ENCODE data around the gene ATF5.

DNA sequence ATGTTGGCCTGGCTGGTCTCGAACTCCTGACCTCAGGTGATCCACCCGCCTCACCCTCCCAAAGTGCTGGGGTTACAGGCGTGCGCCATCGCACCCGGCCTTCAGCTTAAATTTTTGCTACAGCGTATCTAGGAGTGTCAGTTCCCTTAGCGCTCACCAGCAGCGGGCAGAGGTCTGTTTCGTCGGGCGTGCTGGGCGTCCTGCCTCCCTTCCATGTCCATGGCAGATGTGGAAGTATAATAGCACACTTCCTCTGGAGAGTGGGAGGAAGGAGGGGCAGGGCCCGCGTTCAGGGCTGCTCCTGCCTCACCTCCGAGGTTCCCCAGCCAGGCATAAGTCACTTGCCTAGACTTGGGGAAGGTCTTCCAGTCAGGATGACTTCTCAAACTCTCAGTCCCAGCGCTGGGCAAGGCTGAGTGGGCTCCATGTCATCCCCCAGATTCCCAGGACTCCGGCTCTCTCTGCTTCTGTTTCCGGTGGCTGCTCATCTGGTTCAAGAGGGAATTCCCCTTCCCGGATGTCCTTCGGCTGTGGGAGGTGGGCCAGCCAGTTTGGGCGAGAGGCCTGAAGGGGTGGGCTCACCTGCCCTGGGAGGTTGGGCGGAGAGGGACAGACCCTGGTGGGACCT is 41.9 kb upstream of the ATF5 start:
- TF ChIP-seq ZNF24 (IDR thresholded peaks at IDR 0.05), result no peak
- TF ChIP-seq, protein P1, sequence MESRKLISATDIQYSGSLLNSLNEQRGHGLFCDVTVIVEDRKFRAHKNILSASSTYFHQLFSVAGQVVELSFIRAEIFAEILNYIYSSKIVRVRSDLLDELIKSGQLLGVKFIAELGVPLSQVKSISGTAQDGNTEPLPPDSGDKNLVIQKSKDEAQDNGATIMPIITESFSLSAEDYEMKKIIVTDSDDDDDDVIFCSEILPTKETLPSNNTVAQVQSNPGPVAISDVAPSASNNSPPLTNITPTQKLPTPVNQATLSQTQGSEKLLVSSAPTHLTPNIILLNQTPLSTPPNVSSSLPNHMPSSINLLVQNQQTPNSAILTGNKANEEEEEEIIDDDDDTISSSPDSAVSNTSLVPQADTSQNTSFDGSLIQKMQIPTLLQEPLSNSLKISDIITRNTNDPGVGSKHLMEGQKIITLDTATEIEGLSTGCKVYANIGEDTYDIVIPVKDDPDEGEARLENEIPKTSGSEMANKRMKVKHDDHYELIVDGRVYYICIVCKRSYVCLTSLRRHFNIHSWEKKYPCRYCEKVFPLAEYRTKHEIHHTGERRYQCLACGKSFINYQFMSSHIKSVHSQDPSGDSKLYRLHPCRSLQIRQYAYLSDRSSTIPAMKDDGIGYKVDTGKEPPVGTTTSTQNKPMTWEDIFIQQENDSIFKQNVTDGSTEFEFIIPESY (IDR thresholded peaks at IDR 0.05), result peak; percentile 58; the same call in 1 of the 2 replicates
- no peak; the same call in 1 of the 2 replicates for TF ChIP-seq ZBTB11 (CRISPR knock-in tag; IDR thresholded peaks at IDR 0.05)
- no peak for TF ChIP-seq EP300 (IDR thresholded peaks at IDR 0.05; ENCODE audit: borderline replicate concordance in 1 of 2, control insufficient read depth in 1 of 2, low read depth in 2 of 2, low read length in 2 of 2)
- TF ChIP-seq CTCF (IDR thresholded peaks at IDR 0.05 in 2 of 3, conservative IDR thresholded peaks at IDR 0.05 in 1 of 3; ENCODE audit: control insufficient read depth in 2 of 3, extremely low read depth in 1 of 3, insufficient read depth in 1 of 3, low read depth in 3 of 3, low read length in 3 of 3), result no peak
- TF ChIP-seq SRF (IDR thresholded peaks at IDR 0.05; ENCODE audit: low read depth in 2 of 2, low read length in 2 of 2), result no peak
- no peak for TF ChIP-seq RAD21 (IDR thresholded peaks at IDR 0.05; ENCODE audit: insufficient read depth, low read depth, low read length)
- no peak for TF ChIP-seq BACH1 (IDR thresholded peaks at IDR 0.05; ENCODE audit: borderline replicate concordance)
- TF ChIP-seq, protein P2, sequence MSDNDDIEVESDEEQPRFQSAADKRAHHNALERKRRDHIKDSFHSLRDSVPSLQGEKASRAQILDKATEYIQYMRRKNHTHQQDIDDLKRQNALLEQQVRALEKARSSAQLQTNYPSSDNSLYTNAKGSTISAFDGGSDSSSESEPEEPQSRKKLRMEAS (IDR thresholded peaks at IDR 0.05; ENCODE audit: low read depth, low read length), result no peak
- TF ChIP-seq SMAD1 (IDR thresholded peaks at IDR 0.05; ENCODE audit: low read depth, partially characterized antibody), result no peak
- no peak for TF ChIP-seq TCF7 (IDR thresholded peaks at IDR 0.05; ENCODE audit: borderline replicate concordance)
- TF ChIP-seq NRF1 (conservative IDR thresholded peaks at IDR 0.05; ENCODE audit: low read depth, low read length), result no peak
- no peak for TF ChIP-seq EZH2 (IDR thresholded peaks at IDR 0.05; ENCODE audit: borderline replicate concordance, control insufficient read depth, low read depth, low read length)
- no peak for TF ChIP-seq POLR2A (IDR thresholded peaks at IDR 0.05; ENCODE audit: low read depth, low read length)
